Measurements from ENCODE around the gene MCRIP1. TPM values are rescaled to one million over a fixed set of nuclear protein-coding genes. Genes with fewer than 3 reads are reported as not detected.

Gene MCRIP1
- total RNA-seq, 1 experiment from 2014 or later, result 115 TPM

DNA sequence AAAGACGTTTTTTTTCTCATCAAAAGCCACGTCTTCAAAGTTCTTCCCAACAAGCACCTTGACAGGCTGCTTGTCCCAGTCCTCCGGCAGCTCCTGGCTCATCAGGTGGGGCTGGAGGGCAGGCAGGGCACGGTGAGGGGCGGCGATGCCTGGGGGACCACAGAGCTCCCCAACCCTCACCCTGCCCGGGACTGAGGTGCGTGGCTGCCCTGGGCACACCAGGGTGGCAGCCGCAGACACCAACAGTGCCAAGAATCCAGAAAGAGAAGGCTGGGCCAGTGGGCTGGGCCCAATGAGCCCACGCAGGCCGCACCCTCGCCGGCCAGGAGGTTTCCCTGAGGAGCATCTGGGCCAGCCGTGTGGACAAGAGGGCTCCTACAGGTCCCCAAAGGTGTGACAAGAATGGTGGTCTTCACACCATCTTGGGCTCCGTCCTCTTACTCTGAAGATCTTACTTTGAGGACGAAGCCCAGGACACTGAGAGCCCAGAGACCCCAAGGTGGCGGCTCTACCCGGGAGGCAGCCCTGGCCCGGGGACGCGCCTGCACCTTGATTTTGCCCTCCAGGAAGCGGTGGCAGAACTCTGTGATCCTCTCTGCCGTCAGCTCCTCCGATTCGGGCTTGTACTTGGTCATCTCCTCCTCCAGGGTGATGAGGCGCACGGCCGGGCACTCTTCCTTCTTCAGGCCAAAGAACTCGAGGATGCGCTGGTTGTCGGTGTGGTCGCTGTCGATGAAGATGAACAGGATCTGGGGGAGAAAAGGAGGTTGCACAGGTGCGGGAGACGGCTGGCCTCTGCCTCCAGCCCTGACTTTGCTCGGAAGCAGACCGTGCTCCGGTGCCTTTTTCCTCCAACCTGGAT is 13.0 kb upstream of the MCRIP1 start:
- Histone ChIP-seq H3K36me3 (ENCODE audit: control insufficient read depth, insufficient read depth, low read length) (peaks cover 5% of the 10 kb centered on the region), H3K27ac (ENCODE audit: low read length) (no peak overlapping the region), H3K9me3 (ENCODE audit: control insufficient read depth, insufficient read depth, low read depth, low read length) (no peaks in the 10 kb centered on the region), H3K4me1 (ENCODE audit: control insufficient read depth, insufficient read depth, low read length) (no peaks in the 10 kb centered on the region), H3K27me3 (ENCODE audit: control insufficient read depth, insufficient read depth, low read length) (no peaks in the 10 kb centered on the region), H3K4me3 (ENCODE audit: low read depth in 2 of 2, low read length in 2 of 2) (no peak overlapping the region)
- POLR2A ChIA-PET, result interaction anchor here (0.6 kb wide), 1 partner anchor 257 kb away, joined by 10 read pairs; no protein-coding TSS in a partner anchor
- CTCF ChIA-PET, result no interaction called here
- TF ChIP-seq TCF7L2 (IDR thresholded peaks at IDR 0.05; ENCODE audit: low read depth, low read length) (no peak), SIN3A (IDR thresholded peaks at IDR 0.05; ENCODE audit: borderline replicate concordance, insufficient read depth, low read depth, low read length) (no peak), POLR2AphosphoS5 (IDR thresholded peaks at IDR 0.05; ENCODE audit: low read depth, low read length) (no peak)
- TF ChIP-seq, protein P1, sequence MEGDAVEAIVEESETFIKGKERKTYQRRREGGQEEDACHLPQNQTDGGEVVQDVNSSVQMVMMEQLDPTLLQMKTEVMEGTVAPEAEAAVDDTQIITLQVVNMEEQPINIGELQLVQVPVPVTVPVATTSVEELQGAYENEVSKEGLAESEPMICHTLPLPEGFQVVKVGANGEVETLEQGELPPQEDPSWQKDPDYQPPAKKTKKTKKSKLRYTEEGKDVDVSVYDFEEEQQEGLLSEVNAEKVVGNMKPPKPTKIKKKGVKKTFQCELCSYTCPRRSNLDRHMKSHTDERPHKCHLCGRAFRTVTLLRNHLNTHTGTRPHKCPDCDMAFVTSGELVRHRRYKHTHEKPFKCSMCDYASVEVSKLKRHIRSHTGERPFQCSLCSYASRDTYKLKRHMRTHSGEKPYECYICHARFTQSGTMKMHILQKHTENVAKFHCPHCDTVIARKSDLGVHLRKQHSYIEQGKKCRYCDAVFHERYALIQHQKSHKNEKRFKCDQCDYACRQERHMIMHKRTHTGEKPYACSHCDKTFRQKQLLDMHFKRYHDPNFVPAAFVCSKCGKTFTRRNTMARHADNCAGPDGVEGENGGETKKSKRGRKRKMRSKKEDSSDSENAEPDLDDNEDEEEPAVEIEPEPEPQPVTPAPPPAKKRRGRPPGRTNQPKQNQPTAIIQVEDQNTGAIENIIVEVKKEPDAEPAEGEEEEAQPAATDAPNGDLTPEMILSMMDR (IDR thresholded peaks at IDR 0.05), result no peak
- TF ChIP-seq, protein P2, sequence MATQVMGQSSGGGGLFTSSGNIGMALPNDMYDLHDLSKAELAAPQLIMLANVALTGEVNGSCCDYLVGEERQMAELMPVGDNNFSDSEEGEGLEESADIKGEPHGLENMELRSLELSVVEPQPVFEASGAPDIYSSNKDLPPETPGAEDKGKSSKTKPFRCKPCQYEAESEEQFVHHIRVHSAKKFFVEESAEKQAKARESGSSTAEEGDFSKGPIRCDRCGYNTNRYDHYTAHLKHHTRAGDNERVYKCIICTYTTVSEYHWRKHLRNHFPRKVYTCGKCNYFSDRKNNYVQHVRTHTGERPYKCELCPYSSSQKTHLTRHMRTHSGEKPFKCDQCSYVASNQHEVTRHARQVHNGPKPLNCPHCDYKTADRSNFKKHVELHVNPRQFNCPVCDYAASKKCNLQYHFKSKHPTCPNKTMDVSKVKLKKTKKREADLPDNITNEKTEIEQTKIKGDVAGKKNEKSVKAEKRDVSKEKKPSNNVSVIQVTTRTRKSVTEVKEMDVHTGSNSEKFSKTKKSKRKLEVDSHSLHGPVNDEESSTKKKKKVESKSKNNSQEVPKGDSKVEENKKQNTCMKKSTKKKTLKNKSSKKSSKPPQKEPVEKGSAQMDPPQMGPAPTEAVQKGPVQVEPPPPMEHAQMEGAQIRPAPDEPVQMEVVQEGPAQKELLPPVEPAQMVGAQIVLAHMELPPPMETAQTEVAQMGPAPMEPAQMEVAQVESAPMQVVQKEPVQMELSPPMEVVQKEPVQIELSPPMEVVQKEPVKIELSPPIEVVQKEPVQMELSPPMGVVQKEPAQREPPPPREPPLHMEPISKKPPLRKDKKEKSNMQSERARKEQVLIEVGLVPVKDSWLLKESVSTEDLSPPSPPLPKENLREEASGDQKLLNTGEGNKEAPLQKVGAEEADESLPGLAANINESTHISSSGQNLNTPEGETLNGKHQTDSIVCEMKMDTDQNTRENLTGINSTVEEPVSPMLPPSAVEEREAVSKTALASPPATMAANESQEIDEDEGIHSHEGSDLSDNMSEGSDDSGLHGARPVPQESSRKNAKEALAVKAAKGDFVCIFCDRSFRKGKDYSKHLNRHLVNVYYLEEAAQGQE (IDR thresholded peaks at IDR 0.05; ENCODE audit: insufficient read depth in 1 of 2, low read depth in 2 of 2, low read length in 1 of 2), result no peak
- no peak for ATAC-seq
- BruUV-seq (replicated peaks), result no TSS peak
- DNase-seq (ENCODE audit: low read depth, low spot score), result no peak
- in situ Hi-C loops (cut with HindIII; ENCODE audit: low pct_unique_long_range_greater_than_20kb, low sequenced_read_pairs), result no loop called here
- intact Hi-C loops (cut with micrococcal nuclease; ENCODE audit: unreplicated experiment), result no loop called here

DNA sequence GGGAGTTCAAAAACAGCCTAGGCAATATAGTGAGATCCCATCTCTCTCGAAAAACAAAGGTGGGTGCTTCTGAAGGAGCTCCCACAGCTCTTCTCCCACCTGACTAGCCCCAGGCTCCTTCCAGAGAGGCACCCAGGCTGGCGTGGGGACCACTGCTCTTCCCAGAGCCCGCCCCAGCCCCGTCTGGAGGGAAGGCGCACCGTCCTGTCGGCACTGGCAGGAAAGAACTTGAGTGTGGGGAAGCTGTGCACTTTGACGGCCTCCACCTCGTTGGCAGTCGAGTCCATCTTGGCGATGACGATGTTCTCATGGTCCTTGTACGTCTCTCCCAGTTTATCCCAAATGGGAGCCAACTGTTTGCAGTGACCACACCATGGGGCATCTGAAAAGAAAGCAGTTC is 12.3 kb upstream of the MCRIP1 start:
- in situ Hi-C loops (cut with HindIII; ENCODE audit: low pct_unique_long_range_greater_than_20kb, low sequenced_read_pairs) (no loop called here), intact Hi-C loops (cut with micrococcal nuclease; ENCODE audit: unreplicated experiment) (no loop called here)
- CTCF ChIA-PET, result no interaction called here
- no TSS peak for BruUV-seq (replicated peaks)
- Histone ChIP-seq H3K27me3 (ENCODE audit: control insufficient read depth, insufficient read depth, low read length) (no peaks in the 10 kb centered on the region), H3K9me3 (ENCODE audit: control insufficient read depth, insufficient read depth, low read depth, low read length) (no peaks in the 10 kb centered on the region), H3K4me3 (ENCODE audit: low read depth in 2 of 2, low read length in 2 of 2) (no peak overlapping the region), H3K4me1 (ENCODE audit: control insufficient read depth, insufficient read depth, low read length) (no peaks in the 10 kb centered on the region), H3K27ac (ENCODE audit: low read length) (no peak overlapping the region), H3K36me3 (ENCODE audit: control insufficient read depth, insufficient read depth, low read length) (peaks cover 5% of the 10 kb centered on the region)
- DNase-seq (ENCODE audit: low read depth, low spot score) (no peak), ATAC-seq (no peak)
- TF ChIP-seq POLR2AphosphoS5 (IDR thresholded peaks at IDR 0.05; ENCODE audit: low read depth, low read length), result no peak
- TF ChIP-seq SIN3A (IDR thresholded peaks at IDR 0.05; ENCODE audit: borderline replicate concordance, insufficient read depth, low read depth, low read length), result no peak
- TF ChIP-seq, protein P2 (IDR thresholded peaks at IDR 0.05; ENCODE audit: insufficient read depth in 1 of 2, low read depth in 2 of 2, low read length in 1 of 2), result no peak
- no peak for TF ChIP-seq TCF7L2 (IDR thresholded peaks at IDR 0.05; ENCODE audit: low read depth, low read length)
- POLR2A ChIA-PET, result no interaction called here
